Measurements from ENCODE around the gene NPAS3.

DNA sequence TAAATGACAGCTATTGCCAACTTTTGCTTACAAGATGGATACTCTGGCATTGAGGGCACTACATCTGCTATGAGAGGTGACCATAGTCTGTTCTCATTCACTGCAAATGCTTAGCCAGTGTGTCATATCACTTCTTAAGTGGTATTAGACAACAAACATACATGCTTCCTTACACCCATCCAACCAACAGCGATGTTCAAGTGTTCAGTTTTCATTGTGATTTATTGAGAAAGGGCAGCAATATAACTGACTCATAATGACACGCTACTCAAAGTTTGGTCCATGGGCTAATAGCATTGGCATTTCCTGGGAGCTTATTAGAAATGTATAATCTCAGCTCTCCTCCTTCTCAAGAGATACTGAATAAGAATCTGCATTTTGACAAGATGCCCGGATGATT lies 181.7 kb downstream of the NPAS3 start:
- no peak for TF ChIP-seq POLR2A (IDR thresholded peaks at IDR 0.05)
- TF ChIP-seq, protein P1, sequence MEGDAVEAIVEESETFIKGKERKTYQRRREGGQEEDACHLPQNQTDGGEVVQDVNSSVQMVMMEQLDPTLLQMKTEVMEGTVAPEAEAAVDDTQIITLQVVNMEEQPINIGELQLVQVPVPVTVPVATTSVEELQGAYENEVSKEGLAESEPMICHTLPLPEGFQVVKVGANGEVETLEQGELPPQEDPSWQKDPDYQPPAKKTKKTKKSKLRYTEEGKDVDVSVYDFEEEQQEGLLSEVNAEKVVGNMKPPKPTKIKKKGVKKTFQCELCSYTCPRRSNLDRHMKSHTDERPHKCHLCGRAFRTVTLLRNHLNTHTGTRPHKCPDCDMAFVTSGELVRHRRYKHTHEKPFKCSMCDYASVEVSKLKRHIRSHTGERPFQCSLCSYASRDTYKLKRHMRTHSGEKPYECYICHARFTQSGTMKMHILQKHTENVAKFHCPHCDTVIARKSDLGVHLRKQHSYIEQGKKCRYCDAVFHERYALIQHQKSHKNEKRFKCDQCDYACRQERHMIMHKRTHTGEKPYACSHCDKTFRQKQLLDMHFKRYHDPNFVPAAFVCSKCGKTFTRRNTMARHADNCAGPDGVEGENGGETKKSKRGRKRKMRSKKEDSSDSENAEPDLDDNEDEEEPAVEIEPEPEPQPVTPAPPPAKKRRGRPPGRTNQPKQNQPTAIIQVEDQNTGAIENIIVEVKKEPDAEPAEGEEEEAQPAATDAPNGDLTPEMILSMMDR (IDR thresholded peaks at IDR 0.05), result no peak
